Calu3 (cell line): ENCODE data around the gene SRRM5. TPM values are rescaled to one million over a fixed set of nuclear protein-coding genes. Genes with fewer than 3 reads are reported as not detected.
A peak's percentile ranks its signal among the peaks of the same experiment; 100 is the strongest.

ENCODE experiments used
- BruUV-seq: library from RNA; stranded (reverse); fragments of 400-500 nt; replicated peaks from 2 replicates; lab custom pipeline; 2021; lab: Mats Ljungman, UMichigan
- CTCF ChIA-PET: fragments of 300-600 bp; sonication (Branson Sonifier 250); formaldehyde crosslinking; loops from one replicate; lab custom pipeline; 2022; ENCODE audit warnings: antibody characterized with exemption; lab: Charles Lee
- DNase-seq: peaks from one replicate; pipeline ENCODE4 v3.0.0; 2022
- H3K27ac Mint-ChIP-seq: one replicate; pipeline ENCODE4 v1.8.0; 2022; ENCODE audit warnings: mixed read lengths; ENCODE audit not compliant: unreplicated experiment
- H3K27me3 Mint-ChIP-seq: one replicate; pipeline ENCODE4 v1.8.0; 2022; ENCODE audit warnings: mixed read lengths; ENCODE audit not compliant: unreplicated experiment
- H3K36me3 Mint-ChIP-seq: one replicate; pipeline ENCODE4 v1.8.0; 2022; ENCODE audit warnings: mild to moderate bottlenecking, moderate library complexity, mixed read lengths; ENCODE audit not compliant: insufficient read depth, unreplicated experiment
- H3K4me1 Mint-ChIP-seq: one replicate; pipeline ENCODE4 v1.8.0; 2022; ENCODE audit warnings: mild to moderate bottlenecking, low read depth, mixed read lengths; ENCODE audit not compliant: unreplicated experiment
- H3K4me3 Mint-ChIP-seq: one replicate; pipeline ENCODE4 v1.8.0; 2022; ENCODE audit warnings: mild to moderate bottlenecking, low read depth, moderate library complexity, mixed read lengths; ENCODE audit not compliant: unreplicated experiment
- H3K9me3 Mint-ChIP-seq: one replicate; pipeline ENCODE4 v1.8.0; 2022; ENCODE audit warnings: low read depth, mixed read lengths; ENCODE audit not compliant: unreplicated experiment
- CTCF ChIP-seq: fragments of 200-600 bp; IDR thresholded peaks from one replicate; pipeline ENCODE4 v1.8.0; 2022; ENCODE audit warnings: antibody characterized with exemption; ENCODE audit not compliant: unreplicated experiment
- intact Hi-C: fragments of 100-400 bp; cut with micrococcal nuclease; formaldehyde crosslinking; loops from one replicate; pipeline ENCODE4 v1.10.0; 2022; ENCODE audit not compliant: unreplicated experiment
- total RNA-seq: library from RNA; stranded (reverse); gene quantifications from 2 replicates; pipeline ENCODE4 v1.2.3, GENCODE V29; 2022

Gene SRRM5
- total RNA-seq, 1 experiment from 2014 or later: 1.9 TPM

- TF ChIP-seq CTCF: no peak
- peaks cover 21% of the 10 kb centered on the region for H3K36me3 Mint-ChIP-seq
- DNase-seq: no peak
- H3K9me3 Mint-ChIP-seq: no peaks in the 10 kb centered on the region
- H3K4me1 Mint-ChIP-seq: no peaks in the 10 kb centered on the region
- H3K4me3 Mint-ChIP-seq: no peak overlapping the region
- no peak overlapping the region for H3K27ac Mint-ChIP-seq
- no TSS peak for BruUV-seq
- intact Hi-C loops: no loop called here
- CTCF ChIA-PET: no interaction called here
- H3K27me3 Mint-ChIP-seq: no peaks in the 10 kb centered on the region
Measured at GRCh38 chr19:43572171-43572588, 39.7 kb upstream of the SRRM5 start.

- DNase-seq: no peak
- no peak for TF ChIP-seq CTCF
- TSS peak; percentile 78 for BruUV-seq
- Mint-ChIP-seq H3K36me3 (peaks cover 17% of the 10 kb centered on the region), H3K4me3 (peak overlapping the region; percentile 98), H3K4me1 (no peaks in the 10 kb centered on the region), H3K27me3 (peaks cover 14% of the 10 kb centered on the region), H3K9me3 (no peaks in the 10 kb centered on the region), H3K27ac (peak overlapping the region; percentile 95)
- intact Hi-C loops: no loop called here
- CTCF ChIA-PET: interaction anchor here (0.7 to 0.9 kb wide), 2 partner anchors 19 to 22 kb away, joined by 3 read pairs; partner anchors contain the start of genes IRGQ and ZNF576
Measured at GRCh38 chr19:43574424-43575155, 37.3 kb upstream of the SRRM5 start.

DNA sequence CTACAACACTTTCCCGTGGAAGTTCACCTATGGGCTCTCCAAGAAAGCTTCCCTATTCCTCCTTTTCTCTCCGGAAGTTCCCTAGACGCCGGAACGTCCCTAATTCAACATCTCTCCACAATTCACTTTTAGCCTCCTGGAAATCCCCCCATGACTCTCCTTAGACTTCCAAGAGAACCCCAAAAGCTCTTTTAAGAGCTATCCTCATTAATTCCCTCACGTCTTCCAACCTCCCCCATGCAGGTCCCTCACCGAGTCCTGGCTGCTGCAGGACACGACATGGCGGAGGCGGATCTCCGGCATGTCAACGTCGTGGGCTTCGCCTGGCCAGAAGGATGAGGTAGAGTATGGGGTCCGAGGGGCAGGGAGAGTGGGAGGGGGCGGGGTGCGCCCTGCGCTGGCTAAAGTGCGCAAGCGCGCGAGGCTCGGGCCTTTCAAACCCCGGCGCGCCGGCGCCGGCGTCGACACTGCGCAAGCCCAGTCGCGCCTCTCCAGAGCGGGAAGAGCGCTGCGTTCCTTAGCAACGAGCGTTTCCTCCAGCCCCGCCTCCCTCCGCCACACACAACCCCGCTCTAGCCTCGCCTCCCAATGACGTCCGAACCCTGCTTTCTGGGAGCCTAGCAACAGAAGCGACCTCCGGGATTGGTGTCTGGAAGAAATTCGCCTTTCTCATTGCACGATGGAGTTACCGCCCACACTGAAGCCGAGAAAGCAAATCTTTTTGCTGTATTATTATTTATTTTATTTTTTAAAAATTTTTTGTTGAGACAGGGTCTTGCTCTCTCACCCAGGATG is 36.5 kb upstream of the SRRM5 start, which contains the start of the genes PINLYP and XRCC1:
TSS of gene PINLYP (plus strand) at position 646 of the 795 bp plus-strand sequence. CDS start 1,391 bp downstream, outside the sequence.
TSS of gene XRCC1 (minus strand) at position 372 of the 795 bp plus-strand sequence. CDS start at position 303, 69 bp downstream.
- CTCF ChIA-PET: interaction anchor here (0.7 kb wide), 1 partner anchor 21 kb away, joined by 3 read pairs; the partner anchor contains the start of genes IRGQ and ZNF576
- peak; percentile 98 for DNase-seq
- BruUV-seq: no TSS peak
- Mint-ChIP-seq H3K4me3 (peak within 1 kb of the TSS; percentile 98), H3K27me3 (peaks cover 14% of the 10 kb centered on the region), H3K36me3 (peaks cover 17% of the 10 kb centered on the region), H3K9me3 (no peaks in the 10 kb centered on the region), H3K27ac (peak within 1 kb of the TSS; percentile 95), H3K4me1 (no peaks in the 10 kb centered on the region)
- intact Hi-C loops: no loop called here
- TF ChIP-seq CTCF: no peak
